DND-41 (cell line): ENCODE measurements around the gene CGB5.

Experiments used
- ATAC-seq: fragments of 200-7000 bp; cut with Tn5 transposase; 3 replicates; pipeline ENCODE4 v1.9.1; 2021; ENCODE audit warnings: low read depth; ENCODE audit not compliant: insufficient read depth
- DNase-seq: peaks from one replicate; pipeline ENCODE4 v3.0.0-alpha.2; 2020
- H2AFZ ChIP-seq: 2 replicates; pipeline ENCODE4 v1.6.0; 2012; ENCODE audit warnings: low read depth, low read length
- H3K27ac ChIP-seq: 2 replicates; pipeline ENCODE4 v1.5.1; 2012; ENCODE audit warnings: low read length, inconsistent platforms
- H3K27me3 ChIP-seq: fragments of 200-600 bp; sonication (generic); 2 replicates; pipeline ENCODE4 v1.6.0; 2012; ENCODE audit warnings: low read length, mild to moderate bottlenecking, inconsistent platforms; ENCODE audit not compliant: insufficient read depth, poor library complexity
- H3K36me3 ChIP-seq: 2 replicates; pipeline ENCODE4 v1.5.1; 2012; ENCODE audit warnings: low read length, inconsistent platforms; ENCODE audit not compliant: insufficient read depth
- H3K4me1 ChIP-seq: 2 replicates; pipeline ENCODE4 v1.5.1; 2012; ENCODE audit warnings: mild to moderate bottlenecking, low read length; ENCODE audit not compliant: insufficient read depth
- H3K4me2 ChIP-seq: 2 replicates; pipeline ENCODE4 v1.6.0; 2012; ENCODE audit warnings: mild to moderate bottlenecking, moderate library complexity, low read length, inconsistent platforms; ENCODE audit not compliant: insufficient read depth
- H3K4me3 ChIP-seq, 2 experiments: fragments of 200-600 bp in 1 of 2; shearing (Covaris generic) in 1 of 2; 2 replicates each; pipeline ENCODE4 v1.5.1; 2012 to 2016; ENCODE audit warnings: inconsistent platforms in 2 of 2, low read length in 2 of 2, mild to moderate bottlenecking in 2 of 2, low read depth in 1 of 2, moderate library complexity in 1 of 2
- H3K79me2 ChIP-seq: 2 replicates; pipeline ENCODE4 v1.6.0; 2012; ENCODE audit warnings: low read length, inconsistent platforms; ENCODE audit not compliant: insufficient read depth
- H3K9ac ChIP-seq: 2 replicates; pipeline ENCODE4 v1.6.0; 2012; ENCODE audit warnings: low read depth, mild to moderate bottlenecking, inconsistent platforms, low read length, moderate library complexity
- H3K9me3 ChIP-seq: 2 replicates; pipeline ENCODE4 v1.5.1; 2012; ENCODE audit warnings: low read length, moderate library complexity, mild to moderate bottlenecking, inconsistent platforms; ENCODE audit not compliant: insufficient read depth, severe bottlenecking
- H4K20me1 ChIP-seq: 2 replicates; pipeline ENCODE4 v1.6.0; 2012; ENCODE audit warnings: low read length; ENCODE audit not compliant: insufficient read depth
- EZH2 ChIP-seq: IDR thresholded peaks from 3 replicates; pipeline ENCODE4 v1.6.1; 2012; ENCODE audit warnings: borderline replicate concordance, low read depth, mild to moderate bottlenecking, moderate library complexity, low read length, inconsistent platforms; ENCODE audit not compliant: severe bottlenecking
- TF ChIP-seq, protein P1 (sequence below): IDR thresholded peaks from 2 replicates; pipeline ENCODE4 v1.5.1; 2012; ENCODE audit warnings: borderline replicate concordance, low read length, moderate library complexity, mild to moderate bottlenecking; ENCODE audit not compliant: poor library complexity, severe bottlenecking; ENCODE audit errors: extremely low read depth

The CGB5 gene

DNA sequence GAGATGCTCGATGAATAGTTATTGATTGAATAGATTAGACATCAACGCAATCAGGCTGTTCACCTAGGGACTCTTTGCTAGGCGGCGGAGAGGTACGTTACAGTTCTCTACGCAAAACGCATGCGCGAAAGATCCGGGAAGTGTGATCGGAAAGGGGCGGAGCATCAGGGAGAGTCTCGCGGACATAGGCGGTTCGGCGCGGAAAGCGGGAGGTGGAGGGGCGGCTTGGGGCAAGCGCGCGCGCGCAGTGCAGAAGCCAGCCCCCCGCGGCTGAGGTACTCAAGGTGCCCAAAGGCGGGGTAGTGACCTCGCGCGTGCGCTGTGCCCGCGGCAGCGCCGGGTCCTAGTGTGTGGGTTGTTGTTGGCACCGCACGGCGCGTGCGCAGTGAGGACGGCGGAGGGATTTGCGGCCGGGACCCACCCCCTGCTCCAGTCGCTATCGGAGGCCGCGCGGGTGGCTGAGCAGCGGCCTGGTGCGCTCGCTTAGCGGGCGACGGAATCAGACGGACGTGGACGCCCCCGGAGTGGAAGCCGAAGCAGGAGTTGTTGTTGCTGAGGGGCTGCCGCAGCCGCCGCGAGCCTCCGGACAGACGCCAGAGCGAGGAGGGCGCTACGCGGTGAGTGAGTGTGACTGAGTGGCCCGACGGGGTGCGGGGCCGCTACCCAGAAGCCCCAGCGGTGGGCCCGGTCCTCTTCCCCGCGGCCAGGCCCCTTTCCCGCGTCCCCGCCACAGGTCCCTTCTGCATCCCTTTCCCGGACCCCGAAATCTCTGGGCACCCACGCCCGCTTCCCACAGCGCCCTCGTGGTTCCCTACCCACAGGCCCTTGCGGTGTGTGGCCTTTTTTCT, 41.6 kb downstream of the CGB5 start, which contains the start of gene SNRNP70:
Gene SNRNP70 (plus strand): TSS at position 432 of the 848 bp plus-strand sequence. CDS start 964 bp downstream, outside the sequence.
- Histone ChIP-seq H3K36me3 (peaks cover 40% of the 10 kb centered on the region), H2AFZ (peak within 1 kb of the TSS; percentile 73)

GRCh38 chr19:49085868-49086232, 42.2 kb downstream of the CGB5 start:
- Histone ChIP-seq H3K4me3 (peak overlapping the region; percentile 53 to 76), H3K36me3 (peaks cover 46% of the 10 kb centered on the region), H3K27me3 (no peaks in the 10 kb centered on the region), H3K9ac (peak overlapping the region; percentile 82), H3K9me3 (no peaks in the 10 kb centered on the region), H2AFZ (peak overlapping the region; percentile 73), H4K20me1 (peaks cover 47% of the 10 kb centered on the region), H3K79me2 (peaks cover 57% of the 10 kb centered on the region), H3K4me2 (peak overlapping the region; percentile 96), H3K4me1 (peaks cover 36% of the 10 kb centered on the region), H3K27ac (peak overlapping the region; percentile 78)
- ATAC-seq, result no peak
- no peak for DNase-seq
- TF ChIP-seq, protein P1, sequence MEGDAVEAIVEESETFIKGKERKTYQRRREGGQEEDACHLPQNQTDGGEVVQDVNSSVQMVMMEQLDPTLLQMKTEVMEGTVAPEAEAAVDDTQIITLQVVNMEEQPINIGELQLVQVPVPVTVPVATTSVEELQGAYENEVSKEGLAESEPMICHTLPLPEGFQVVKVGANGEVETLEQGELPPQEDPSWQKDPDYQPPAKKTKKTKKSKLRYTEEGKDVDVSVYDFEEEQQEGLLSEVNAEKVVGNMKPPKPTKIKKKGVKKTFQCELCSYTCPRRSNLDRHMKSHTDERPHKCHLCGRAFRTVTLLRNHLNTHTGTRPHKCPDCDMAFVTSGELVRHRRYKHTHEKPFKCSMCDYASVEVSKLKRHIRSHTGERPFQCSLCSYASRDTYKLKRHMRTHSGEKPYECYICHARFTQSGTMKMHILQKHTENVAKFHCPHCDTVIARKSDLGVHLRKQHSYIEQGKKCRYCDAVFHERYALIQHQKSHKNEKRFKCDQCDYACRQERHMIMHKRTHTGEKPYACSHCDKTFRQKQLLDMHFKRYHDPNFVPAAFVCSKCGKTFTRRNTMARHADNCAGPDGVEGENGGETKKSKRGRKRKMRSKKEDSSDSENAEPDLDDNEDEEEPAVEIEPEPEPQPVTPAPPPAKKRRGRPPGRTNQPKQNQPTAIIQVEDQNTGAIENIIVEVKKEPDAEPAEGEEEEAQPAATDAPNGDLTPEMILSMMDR, result no peak
- TF ChIP-seq EZH2, result no peak

More for the DNA sequence above, 41.6 kb downstream of the CGB5 start, which contains the start of gene SNRNP70:
- Histone ChIP-seq H3K79me2 (peaks cover 51% of the 10 kb centered on the region), H3K27me3 (no peaks in the 10 kb centered on the region), H3K4me2 (peak within 1 kb of the TSS; percentile 96), H3K27ac (peak within 1 kb of the TSS; percentile 78), H3K9ac (peak within 1 kb of the TSS; percentile 82), H3K4me1 (peaks cover 36% of the 10 kb centered on the region), H3K9me3 (no peaks in the 10 kb centered on the region), H4K20me1 (peaks cover 41% of the 10 kb centered on the region), H3K4me3 (peak within 1 kb of the TSS; percentile 53 to 76)
- ATAC-seq (peak; percentile 91), DNase-seq (peak; percentile 100)
- no peak for TF ChIP-seq EZH2
- TF ChIP-seq, protein P1, result no peak

- Histone ChIP-seq H3K27ac (peak overlapping the region; percentile 78), H3K36me3 (peaks cover 50% of the 10 kb centered on the region), H3K4me2 (peak overlapping the region; percentile 96)
These were observed 42.6 kb downstream of the CGB5 start for GRCh38 chr19:49086296-49086695.

More at GRCh38 chr19:49086296-49086695, 42.6 kb downstream of the CGB5 start:
- DNase-seq (no peak), ATAC-seq (no peak)
- TF ChIP-seq, protein P1, result no peak
- no peak for TF ChIP-seq EZH2
- H3K9me3 ChIP-seq, result no peaks in the 10 kb centered on the region
- no peak overlapping the region for H2AFZ ChIP-seq
- no peaks in the 10 kb centered on the region for H3K27me3 ChIP-seq
- H3K9ac ChIP-seq, result peak overlapping the region; percentile 82
- H3K4me1 ChIP-seq, result peaks cover 36% of the 10 kb centered on the region
- H3K79me2 ChIP-seq, result peaks cover 62% of the 10 kb centered on the region
- H3K4me3 ChIP-seq, result peak overlapping the region; percentile 53 to 76
- peaks cover 50% of the 10 kb centered on the region for H4K20me1 ChIP-seq
